Measurements from ENCODE around the gene KLHL22.
"Not testable (repeated sequence)": the region's sequence is repeated elsewhere in the genome, so short reads cannot be mapped to it uniquely, and the experiment has no call there.

Gene KLHL22

DNA sequence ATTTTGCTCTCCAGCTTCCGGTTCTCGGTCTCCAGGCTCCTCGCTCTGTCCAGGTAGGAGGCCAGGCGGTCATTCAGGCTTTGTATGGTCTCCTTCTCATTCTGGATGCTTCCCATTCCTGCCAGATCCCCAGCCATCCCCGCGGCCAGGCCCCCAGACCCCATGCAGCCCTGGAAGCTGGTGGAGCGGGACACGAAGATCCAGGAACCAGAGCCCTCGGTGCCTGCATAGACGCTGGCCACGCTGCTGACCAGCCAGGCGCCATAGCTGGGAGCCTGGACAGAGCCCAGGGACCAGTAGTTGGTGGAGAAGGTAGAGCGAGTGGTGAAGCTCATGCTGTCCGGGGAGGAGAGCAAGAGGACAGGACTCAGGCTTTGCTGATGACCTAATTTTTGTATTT lies 11.8 kb downstream of the KLHL22 start:
- no peaks in the 10 kb centered on the region for H3K9me2 ChIP-seq (ENCODE audit: low read depth, low read length)
- TF ChIP-seq EZH2 (IDR thresholded peaks at IDR 0.05; ENCODE audit: borderline replicate concordance, low read length), result no peak
- TF ChIP-seq, protein P1, sequence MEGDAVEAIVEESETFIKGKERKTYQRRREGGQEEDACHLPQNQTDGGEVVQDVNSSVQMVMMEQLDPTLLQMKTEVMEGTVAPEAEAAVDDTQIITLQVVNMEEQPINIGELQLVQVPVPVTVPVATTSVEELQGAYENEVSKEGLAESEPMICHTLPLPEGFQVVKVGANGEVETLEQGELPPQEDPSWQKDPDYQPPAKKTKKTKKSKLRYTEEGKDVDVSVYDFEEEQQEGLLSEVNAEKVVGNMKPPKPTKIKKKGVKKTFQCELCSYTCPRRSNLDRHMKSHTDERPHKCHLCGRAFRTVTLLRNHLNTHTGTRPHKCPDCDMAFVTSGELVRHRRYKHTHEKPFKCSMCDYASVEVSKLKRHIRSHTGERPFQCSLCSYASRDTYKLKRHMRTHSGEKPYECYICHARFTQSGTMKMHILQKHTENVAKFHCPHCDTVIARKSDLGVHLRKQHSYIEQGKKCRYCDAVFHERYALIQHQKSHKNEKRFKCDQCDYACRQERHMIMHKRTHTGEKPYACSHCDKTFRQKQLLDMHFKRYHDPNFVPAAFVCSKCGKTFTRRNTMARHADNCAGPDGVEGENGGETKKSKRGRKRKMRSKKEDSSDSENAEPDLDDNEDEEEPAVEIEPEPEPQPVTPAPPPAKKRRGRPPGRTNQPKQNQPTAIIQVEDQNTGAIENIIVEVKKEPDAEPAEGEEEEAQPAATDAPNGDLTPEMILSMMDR (IDR thresholded peaks at IDR 0.05; ENCODE audit: low read length), result no peak
- H2AFZ ChIP-seq (ENCODE audit: low read length), result no peak overlapping the region
- no peaks in the 10 kb centered on the region for H4K20me1 ChIP-seq (ENCODE audit: insufficient read depth, low read length)
- no peaks in the 10 kb centered on the region for H3K27me3 ChIP-seq (ENCODE audit: insufficient read depth, low read length)
- H3F3A ChIP-seq (ENCODE audit: insufficient read depth, low read length), result no peaks in the 10 kb centered on the region
- H3K36me3 ChIP-seq (ENCODE audit: insufficient read depth, low read length), result no peaks in the 10 kb centered on the region
- H3K4me2 ChIP-seq (ENCODE audit: low read length), result no peak overlapping the region
- H3K9me3 ChIP-seq (ENCODE audit: low read length), result no peaks in the 10 kb centered on the region
- H3K4me3 ChIP-seq (ENCODE audit: low read depth, low read length, poor library complexity, severe bottlenecking), result no peak overlapping the region
- H3K27ac ChIP-seq (ENCODE audit: low read depth, low read length, poor library complexity, severe bottlenecking), result no peak overlapping the region
- H3K9ac ChIP-seq (ENCODE audit: low read length), result no peak overlapping the region
- no peaks in the 10 kb centered on the region for H3K4me1 ChIP-seq (ENCODE audit: insufficient read depth, low read length, severe bottlenecking)
- no peaks in the 10 kb centered on the region for H3K79me2 ChIP-seq (ENCODE audit: insufficient read depth, low read length)

DNA sequence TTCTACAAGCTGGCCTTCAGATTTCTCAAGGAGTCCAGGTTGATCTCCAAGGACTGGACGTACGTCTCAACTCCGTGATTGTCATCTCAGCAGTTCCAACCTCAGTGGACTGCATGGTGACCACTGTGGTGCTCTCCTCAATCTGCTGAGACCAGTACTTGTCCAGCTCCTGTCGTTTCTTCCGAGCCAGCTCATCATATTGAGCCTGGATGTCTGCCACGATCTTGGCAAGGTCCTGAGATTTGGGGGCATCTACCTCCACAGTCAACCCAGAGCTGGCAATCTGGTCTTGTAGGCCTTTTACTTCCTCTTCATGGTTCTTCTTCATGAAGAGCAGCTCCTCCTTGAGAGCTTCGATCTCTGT lies 12.5 kb downstream of the KLHL22 start:
- not testable (repeated sequence) for H3K9me2 ChIP-seq (ENCODE audit: low read depth, low read length); H3K9me3 ChIP-seq (ENCODE audit: low read length); H3K4me3 ChIP-seq (ENCODE audit: low read depth, low read length, poor library complexity, severe bottlenecking); H4K20me1 ChIP-seq (ENCODE audit: insufficient read depth, low read length); H3K79me2 ChIP-seq (ENCODE audit: insufficient read depth, low read length); H3K9ac ChIP-seq (ENCODE audit: low read length); H3K27ac ChIP-seq (ENCODE audit: low read depth, low read length, poor library complexity, severe bottlenecking); H2AFZ ChIP-seq (ENCODE audit: low read length); H3K4me2 ChIP-seq (ENCODE audit: low read length); H3K4me1 ChIP-seq (ENCODE audit: insufficient read depth, low read length, severe bottlenecking); H3K36me3 ChIP-seq (ENCODE audit: insufficient read depth, low read length); H3F3A ChIP-seq (ENCODE audit: insufficient read depth, low read length); H3K27me3 ChIP-seq (ENCODE audit: insufficient read depth, low read length)

DNA sequence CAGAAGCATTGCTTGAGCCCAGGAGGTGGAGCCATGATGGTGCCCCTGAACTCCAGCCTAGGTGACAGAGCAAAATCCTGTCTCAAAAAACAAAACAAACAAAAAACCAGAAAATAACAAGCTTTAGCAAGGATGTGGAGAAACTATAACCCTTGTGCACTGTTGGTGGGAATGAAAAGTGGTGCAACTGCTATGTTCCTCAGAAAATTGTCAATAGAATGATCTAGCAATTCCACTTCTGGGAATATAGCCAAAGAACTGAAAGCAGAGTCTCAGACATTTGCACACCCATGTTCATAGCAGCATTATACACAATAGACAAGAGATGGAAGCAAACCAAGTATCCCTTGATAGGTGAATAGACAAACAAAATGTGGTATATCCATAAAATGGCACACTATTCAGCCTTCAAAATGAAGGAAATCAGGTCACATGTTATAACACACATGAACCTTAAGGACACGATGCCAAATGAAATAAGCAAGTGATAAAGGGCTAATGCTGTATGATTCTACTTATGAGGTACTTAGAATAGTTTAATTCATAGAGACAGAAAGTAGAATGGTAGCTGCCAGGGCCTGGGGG lies 15.9 kb downstream of the KLHL22 start:
- Histone ChIP-seq H3K4me3 (ENCODE audit: low read depth, low read length, poor library complexity, severe bottlenecking) (no peak overlapping the region), H2AFZ (ENCODE audit: low read length) (no peak overlapping the region), H3K4me2 (ENCODE audit: low read length) (no peak overlapping the region), H3K9ac (ENCODE audit: low read length) (no peak overlapping the region), H3K9me2 (ENCODE audit: low read depth, low read length) (no peaks in the 10 kb centered on the region), H3K36me3 (ENCODE audit: insufficient read depth, low read length) (no peaks in the 10 kb centered on the region), H3F3A (ENCODE audit: insufficient read depth, low read length) (no peaks in the 10 kb centered on the region), H4K20me1 (ENCODE audit: insufficient read depth, low read length) (no peaks in the 10 kb centered on the region), H3K79me2 (ENCODE audit: insufficient read depth, low read length) (no peaks in the 10 kb centered on the region), H3K27me3 (ENCODE audit: insufficient read depth, low read length) (no peaks in the 10 kb centered on the region), H3K27ac (ENCODE audit: low read depth, low read length, poor library complexity, severe bottlenecking) (no peak overlapping the region), H3K4me1 (ENCODE audit: insufficient read depth, low read length, severe bottlenecking) (no peaks in the 10 kb centered on the region), H3K9me3 (ENCODE audit: low read length) (no peaks in the 10 kb centered on the region)
- TF ChIP-seq, protein P1 (IDR thresholded peaks at IDR 0.05; ENCODE audit: low read length), result no peak
- TF ChIP-seq EZH2 (IDR thresholded peaks at IDR 0.05; ENCODE audit: borderline replicate concordance, low read length), result no peak

DNA sequence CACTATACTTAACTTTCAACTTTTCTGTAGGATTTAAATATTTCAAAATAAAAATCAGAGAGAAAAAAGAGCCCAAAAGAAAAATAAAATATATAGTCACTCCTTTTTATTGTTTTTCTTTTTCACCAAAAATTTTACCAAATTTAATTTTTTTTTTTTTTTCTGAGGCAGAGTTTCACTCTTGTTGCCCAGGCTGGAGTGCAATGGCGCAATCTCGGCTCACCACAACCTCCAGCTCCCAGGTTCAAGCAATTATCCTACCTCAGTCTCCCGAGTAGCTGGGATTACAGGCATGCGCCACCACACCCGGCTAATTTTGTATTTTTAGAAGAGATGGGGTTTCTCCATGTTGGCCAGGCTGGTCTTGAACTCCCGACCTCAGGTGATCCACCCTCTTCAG lies 17.5 kb downstream of the KLHL22 start:
- not testable (repeated sequence) for H4K20me1 ChIP-seq (ENCODE audit: insufficient read depth, low read length); H3K36me3 ChIP-seq (ENCODE audit: insufficient read depth, low read length); H3K9me2 ChIP-seq (ENCODE audit: low read depth, low read length); H3K79me2 ChIP-seq (ENCODE audit: insufficient read depth, low read length); H3K27me3 ChIP-seq (ENCODE audit: insufficient read depth, low read length); H3K27ac ChIP-seq (ENCODE audit: low read depth, low read length, poor library complexity, severe bottlenecking); H3K9me3 ChIP-seq (ENCODE audit: low read length); H3F3A ChIP-seq (ENCODE audit: insufficient read depth, low read length); H3K9ac ChIP-seq (ENCODE audit: low read length); H3K4me1 ChIP-seq (ENCODE audit: insufficient read depth, low read length, severe bottlenecking); H2AFZ ChIP-seq (ENCODE audit: low read length); H3K4me3 ChIP-seq (ENCODE audit: low read depth, low read length, poor library complexity, severe bottlenecking); H3K4me2 ChIP-seq (ENCODE audit: low read length)

DNA sequence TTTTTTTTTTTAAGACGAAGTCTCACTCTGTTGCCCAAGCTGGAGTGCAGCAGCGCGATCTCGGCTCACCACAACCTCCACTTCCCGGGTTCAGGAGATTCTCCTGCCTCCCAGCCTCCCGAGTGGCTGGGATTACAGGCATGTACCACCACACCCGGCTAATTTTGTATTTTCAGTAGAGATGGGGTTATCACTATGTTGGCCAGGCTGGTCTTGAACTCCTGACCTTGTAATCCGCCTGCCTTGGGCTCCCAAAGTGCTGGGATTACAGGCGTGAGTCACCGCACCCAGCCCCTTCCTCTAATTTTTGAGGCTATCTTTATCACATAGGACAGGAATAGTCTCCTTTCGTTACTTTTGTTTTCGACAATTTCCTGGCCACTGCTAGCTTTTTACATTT lies 20.0 kb downstream of the KLHL22 start:
- not testable (repeated sequence) for H3K36me3 ChIP-seq (ENCODE audit: insufficient read depth, low read length); H3K27ac ChIP-seq (ENCODE audit: low read depth, low read length, poor library complexity, severe bottlenecking); H3K4me3 ChIP-seq (ENCODE audit: low read depth, low read length, poor library complexity, severe bottlenecking); H3K79me2 ChIP-seq (ENCODE audit: insufficient read depth, low read length); H3K9ac ChIP-seq (ENCODE audit: low read length); H3K4me2 ChIP-seq (ENCODE audit: low read length); H3K9me2 ChIP-seq (ENCODE audit: low read depth, low read length); H3F3A ChIP-seq (ENCODE audit: insufficient read depth, low read length); H3K4me1 ChIP-seq (ENCODE audit: insufficient read depth, low read length, severe bottlenecking); H3K9me3 ChIP-seq (ENCODE audit: low read length); H3K27me3 ChIP-seq (ENCODE audit: insufficient read depth, low read length); H4K20me1 ChIP-seq (ENCODE audit: insufficient read depth, low read length); H2AFZ ChIP-seq (ENCODE audit: low read length)

Measured in OCI-LY1 (cell line).